HG02884 (cell line): ENCODE measurements around the gene GADD45A.
A peak's percentile ranks its signal among the peaks of the same experiment; 100 is the strongest.

Experiments used
- ATAC-seq: cut with Tn5 transposase; IDR thresholded peaks from one replicate; pipeline ENCODE4 v1.9.1; 2021; ENCODE audit warnings: mild to moderate bottlenecking, moderate library complexity; ENCODE audit not compliant: unreplicated experiment

The GADD45A gene

DNA sequence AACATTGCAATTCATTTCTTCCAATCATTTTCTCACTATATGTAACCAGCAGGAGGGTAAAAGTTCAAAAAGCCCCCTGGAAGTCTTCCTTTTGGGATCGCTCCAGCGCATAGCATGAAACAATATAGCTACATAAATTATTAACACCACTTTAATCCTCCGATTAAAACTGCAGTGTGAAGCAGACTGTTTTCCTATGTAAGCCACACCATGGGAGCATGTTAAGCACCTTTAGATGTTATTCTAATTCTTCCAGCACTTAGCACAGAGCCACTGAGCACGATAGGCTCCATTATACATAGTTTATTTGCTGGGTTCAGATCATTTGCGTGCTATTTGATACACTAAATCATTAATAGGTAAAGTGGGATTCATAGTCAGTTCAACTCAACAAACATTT is 18.4 kb upstream of the GADD45A start:
- ATAC-seq = no peak

GRCh38 chr1:67668660-67669059 is 16.3 kb upstream of the GADD45A start:
- no peak for ATAC-seq

DNA sequence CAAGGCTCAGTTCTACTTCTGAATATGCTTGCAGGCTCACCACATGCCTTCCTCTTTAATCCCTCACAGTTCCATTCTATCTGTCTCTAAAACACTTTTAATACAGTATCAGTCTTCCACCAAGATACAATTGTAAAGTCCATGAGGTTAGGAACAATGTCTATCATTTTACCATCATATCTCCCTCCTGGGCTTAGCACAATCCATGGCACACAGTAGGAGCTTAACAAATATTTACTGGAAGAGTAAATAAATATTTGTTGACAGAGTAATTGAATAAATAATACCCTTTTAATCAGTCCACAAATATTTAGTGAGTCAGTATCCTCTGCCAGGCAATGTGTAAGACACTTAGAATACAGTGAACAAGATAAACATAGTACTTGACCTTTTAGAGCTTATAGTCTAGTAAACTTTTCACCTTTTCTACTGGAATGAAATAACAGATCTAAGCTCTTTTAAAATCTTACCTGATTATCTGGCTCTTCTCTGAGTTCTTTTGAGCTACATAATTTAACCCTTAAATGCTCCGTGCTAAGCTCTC is 12.7 kb upstream of the GADD45A start:
- ATAC-seq = no peak

GRCh38 chr1:67673468-67674201 is 11.4 kb upstream of the GADD45A start:
- no peak for ATAC-seq

GRCh38 chr1:67674260-67675011 is 10.6 kb upstream of the GADD45A start:
- no peak for ATAC-seq

GRCh38 chr1:67675800-67676199 is 9.2 kb upstream of the GADD45A start:
- peak; percentile 76 for ATAC-seq

GRCh38 chr1:67676287-67676686 is 8.7 kb upstream of the GADD45A start:
- ATAC-seq = no peak

GRCh38 chr1:67676946-67677345 is 8.1 kb upstream of the GADD45A start:
- no peak for ATAC-seq

GRCh38 chr1:67677408-67677807 is 7.6 kb upstream of the GADD45A start:
- no peak for ATAC-seq

GRCh38 chr1:67677930-67678329 is 7.1 kb upstream of the GADD45A start:
- no peak for ATAC-seq

GRCh38 chr1:67679691-67680090 is 5.3 kb upstream of the GADD45A start:
- ATAC-seq = no peak

GRCh38 chr1:67680486-67680885 is 4.5 kb upstream of the GADD45A start:
- no peak for ATAC-seq

DNA sequence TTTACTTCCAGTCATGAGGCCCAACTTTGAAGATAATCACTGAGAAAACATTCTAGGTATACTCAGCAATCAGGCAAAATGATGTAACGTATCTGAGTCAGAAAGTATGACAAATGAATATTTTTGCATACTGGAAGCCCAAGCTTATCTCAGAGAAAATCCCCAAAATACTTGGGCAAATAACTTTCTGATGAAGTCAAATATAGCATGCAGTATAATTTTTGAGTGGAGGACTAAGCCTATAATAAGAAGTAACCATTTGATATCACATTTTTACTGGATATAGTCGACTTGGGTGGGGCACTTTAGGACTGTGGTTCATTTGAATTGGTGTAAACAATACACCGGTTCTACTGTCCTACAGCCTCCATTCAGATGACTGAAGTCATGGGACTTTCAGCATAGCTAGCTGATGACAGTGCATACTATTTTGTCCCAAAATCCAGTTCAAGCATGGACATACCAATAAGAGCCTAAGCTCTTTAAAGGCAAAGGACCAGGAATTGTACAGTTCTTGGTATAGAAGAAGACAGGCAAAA is 2.3 kb upstream of the GADD45A start:
- ATAC-seq = no peak

- no peak for ATAC-seq
Measured at GRCh38 chr1:67683316-67683715, 1.7 kb upstream of the GADD45A start.

DNA sequence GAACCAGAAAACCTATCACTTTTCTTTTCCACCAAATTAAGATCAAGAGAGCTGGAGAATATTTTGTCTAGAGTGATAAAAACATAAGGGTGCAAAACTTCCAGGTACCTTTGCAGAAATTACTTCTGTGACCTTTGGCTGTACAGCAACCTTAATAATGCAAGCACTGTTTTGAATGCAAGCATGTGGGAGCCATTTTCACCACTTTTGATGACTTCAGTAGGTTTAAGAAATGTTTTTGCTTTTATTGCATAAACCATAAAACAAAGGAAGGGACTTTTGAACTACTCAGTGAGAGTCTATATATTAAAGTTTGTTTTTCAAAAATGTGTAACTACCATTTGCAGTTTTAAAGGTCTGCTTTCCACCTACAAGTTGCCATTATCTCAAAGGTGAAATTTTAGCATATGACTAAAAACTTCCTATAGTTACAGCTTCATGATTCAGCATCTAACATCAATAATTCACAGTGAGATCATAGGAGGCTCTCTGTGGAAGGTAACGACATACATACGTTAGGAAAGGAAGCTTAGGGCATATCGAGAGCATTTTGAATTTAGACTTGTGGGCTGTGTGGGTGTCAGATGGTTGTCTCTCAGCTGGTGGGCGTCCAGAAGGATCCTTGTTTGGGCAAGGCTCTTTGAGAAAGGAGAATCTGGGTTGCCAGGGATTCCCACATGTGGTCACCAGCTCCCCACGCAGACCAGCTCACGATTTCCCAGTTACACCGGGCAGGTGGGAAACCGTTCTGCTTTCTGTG is 1.1 kb upstream of the GADD45A start:
- no peak for ATAC-seq

DNA sequence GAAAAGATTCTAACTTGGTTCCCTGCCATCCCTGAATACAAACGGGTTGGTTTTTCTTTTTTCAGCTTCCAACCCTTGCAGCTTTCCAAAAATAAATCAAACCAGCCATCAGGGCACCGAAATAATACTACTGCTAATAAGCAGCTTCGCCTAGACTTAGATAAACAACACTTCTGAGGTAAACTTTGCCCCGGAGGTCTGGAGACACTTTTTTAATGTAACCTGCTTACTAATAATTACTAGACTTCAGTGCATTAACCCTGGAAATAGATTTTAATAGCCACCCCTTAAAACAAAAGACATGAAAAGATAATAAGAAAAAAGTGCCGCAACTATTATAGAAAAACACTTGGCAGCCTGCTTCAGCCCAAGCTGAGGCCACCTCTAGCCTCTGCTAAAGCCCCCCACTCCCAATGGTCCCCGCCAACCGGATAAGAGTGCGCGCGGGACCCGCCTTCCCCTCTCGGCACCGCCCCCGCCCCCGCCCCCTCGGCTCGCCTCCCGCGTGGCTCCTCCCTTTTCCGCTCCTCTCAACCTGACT is 405 bp upstream of the GADD45A start:
- no peak for ATAC-seq

DNA sequence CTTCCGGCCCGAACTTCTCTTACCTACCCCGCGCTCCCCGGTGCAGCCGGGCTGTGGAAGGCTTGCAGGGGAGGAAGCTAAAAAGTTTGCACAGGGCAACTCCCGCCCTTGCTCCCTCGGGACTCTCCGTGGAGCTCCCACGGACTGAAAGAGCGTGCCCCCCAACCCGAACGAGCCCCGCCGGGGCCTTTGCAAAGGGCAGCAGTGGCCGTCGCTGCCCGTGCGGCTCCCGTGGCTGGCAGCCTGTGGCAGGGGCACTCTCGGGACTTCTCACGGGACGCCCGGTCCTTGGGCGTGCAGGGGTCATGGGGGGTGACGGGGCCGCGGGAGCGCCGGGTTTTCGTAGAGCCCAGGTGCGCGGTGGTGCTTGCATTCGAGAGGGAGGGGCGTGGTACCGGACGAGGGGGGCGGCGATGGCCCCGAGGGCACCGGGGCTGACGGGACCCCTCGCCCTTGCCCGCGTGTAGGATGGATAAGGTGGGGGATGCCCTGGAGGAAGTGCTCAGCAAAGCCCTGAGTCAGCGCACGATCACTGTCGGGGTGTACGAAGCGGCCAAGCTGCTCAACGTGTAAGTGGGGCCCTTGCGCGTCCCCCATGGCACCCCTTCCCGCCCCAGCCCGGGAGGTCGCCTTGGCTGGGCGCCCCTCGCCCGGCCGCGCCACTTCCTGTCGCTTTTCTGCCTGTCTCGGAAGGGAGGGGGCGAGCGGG is 711 bp downstream of the GADD45A start:
- ATAC-seq = peak; percentile 8

DNA sequence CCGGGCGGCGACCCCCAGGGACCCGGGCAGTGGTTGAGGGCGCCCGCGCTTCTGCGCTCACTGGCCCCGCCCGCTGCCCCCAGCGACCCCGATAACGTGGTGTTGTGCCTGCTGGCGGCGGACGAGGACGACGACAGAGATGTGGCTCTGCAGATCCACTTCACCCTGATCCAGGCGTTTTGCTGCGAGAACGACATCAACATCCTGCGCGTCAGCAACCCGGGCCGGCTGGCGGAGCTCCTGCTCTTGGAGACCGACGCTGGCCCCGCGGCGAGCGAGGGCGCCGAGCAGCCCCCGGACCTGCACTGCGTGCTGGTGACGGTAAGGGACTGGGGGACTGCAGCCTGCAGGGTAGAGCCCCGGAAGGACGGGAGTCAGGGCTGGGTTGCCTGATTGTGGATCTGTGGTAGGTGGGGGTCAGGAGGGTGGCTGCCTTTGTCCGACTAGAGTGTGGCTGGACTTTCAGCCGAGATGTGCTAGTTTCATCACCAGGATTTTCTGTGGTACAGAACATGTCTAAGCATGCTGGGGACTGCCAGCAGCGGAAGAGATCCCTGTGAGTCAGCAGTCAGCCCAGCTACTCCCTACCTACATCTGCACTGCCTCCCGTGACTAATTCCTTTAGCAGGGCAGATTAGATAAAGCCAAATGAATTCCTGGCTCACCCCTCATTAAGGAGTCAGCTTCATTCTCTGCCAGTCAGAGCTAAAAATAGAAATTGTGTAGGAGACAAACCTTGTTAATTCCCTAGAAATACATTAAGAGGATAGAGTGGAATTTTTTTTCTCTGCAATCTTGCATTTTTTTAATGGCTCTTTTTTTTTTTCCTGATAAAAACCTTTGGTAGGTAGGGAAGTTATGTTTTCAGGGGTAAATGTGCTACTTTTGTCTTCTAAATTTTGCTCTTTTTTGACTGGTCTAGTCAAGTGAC is 1.5 kb downstream of the GADD45A start:
- no peak for ATAC-seq

DNA sequence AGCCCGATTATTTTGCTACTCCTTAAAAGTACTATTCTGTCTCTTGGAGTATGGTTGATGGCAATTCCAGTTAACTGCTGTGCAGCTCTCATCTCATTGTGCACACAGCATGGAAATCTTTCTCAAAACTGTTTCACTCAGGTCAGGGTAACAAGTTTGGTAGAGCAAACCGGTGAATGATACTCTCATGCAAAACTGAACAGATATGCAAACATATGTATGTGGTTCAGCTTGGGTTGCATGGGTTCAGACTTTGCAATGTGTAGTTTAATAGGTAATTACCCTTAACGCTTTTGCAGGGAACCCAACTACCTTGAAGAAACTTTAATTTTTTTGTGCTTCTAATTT is 2.2 kb downstream of the GADD45A start:
- ATAC-seq = no peak
